GM18858 (cell line): ENCODE data around the gene USP10.

Source experiments
- ATAC-seq: cut with Tn5 transposase; IDR thresholded peaks from one replicate; pipeline ENCODE4 v1.9.1; 2021; ENCODE audit not compliant: unreplicated experiment

Gene USP10

GRCh38 chr16:84818989-84819643, 119.3 kb downstream of the USP10 start:
- no peak for ATAC-seq

GRCh38 chr16:84819644-84820304, 120.0 kb downstream of the USP10 start, which contains the start of gene CRISPLD2:
TSS of gene CRISPLD2 (plus strand) at chr16:84819985. CDS start at chr16:84838496, 18,511 bp downstream.
- ATAC-seq: no peak

GRCh38 chr16:84820305-84820684, 120.5 kb downstream of the USP10 start:
- no peak for ATAC-seq

GRCh38 chr16:84820771-84821170, 121.0 kb downstream of the USP10 start:
- ATAC-seq: no peak

GRCh38 chr16:84821179-84821578, 121.4 kb downstream of the USP10 start:
- ATAC-seq: no peak

GRCh38 chr16:84821728-84822689, 122.2 kb downstream of the USP10 start:
- ATAC-seq: no peak

- ATAC-seq: no peak
Measured at GRCh38 chr16:84822990-84823389, 123.2 kb downstream of the USP10 start.

GRCh38 chr16:84823484-84823883, 123.7 kb downstream of the USP10 start:
- ATAC-seq: no peak

- ATAC-seq: no peak
Measured at GRCh38 chr16:84823926-84824325, 124.1 kb downstream of the USP10 start.

GRCh38 chr16:84825896-84826557, 126.2 kb downstream of the USP10 start:
- ATAC-seq: no peak

- no peak for ATAC-seq
Measured at GRCh38 chr16:84826558-84826941, 126.8 kb downstream of the USP10 start.

GRCh38 chr16:84827131-84827574, 127.4 kb downstream of the USP10 start:
- no peak for ATAC-seq

- ATAC-seq: no peak
Measured at GRCh38 chr16:84827897-84828296, 128.1 kb downstream of the USP10 start.

GRCh38 chr16:84828322-84828721, 128.5 kb downstream of the USP10 start:
- ATAC-seq: no peak
